UCSD-AML1 (cell line): ENCODE data around the gene MCEE.
"Not testable (repeated sequence)": the region's sequence is repeated elsewhere in the genome, so short reads cannot be mapped to it uniquely, and the experiment has no call there.

Experiments
- DNase-seq: peaks from one replicate; lab custom pipeline; 2025; ENCODE audit not compliant: unreplicated experiment; lab: John Stamatoyannopoulos, UW

Gene MCEE

GRCh38 chr2:71129114-71129901 lies 721 bp downstream of the MCEE start:
- no peak for DNase-seq

DNA sequence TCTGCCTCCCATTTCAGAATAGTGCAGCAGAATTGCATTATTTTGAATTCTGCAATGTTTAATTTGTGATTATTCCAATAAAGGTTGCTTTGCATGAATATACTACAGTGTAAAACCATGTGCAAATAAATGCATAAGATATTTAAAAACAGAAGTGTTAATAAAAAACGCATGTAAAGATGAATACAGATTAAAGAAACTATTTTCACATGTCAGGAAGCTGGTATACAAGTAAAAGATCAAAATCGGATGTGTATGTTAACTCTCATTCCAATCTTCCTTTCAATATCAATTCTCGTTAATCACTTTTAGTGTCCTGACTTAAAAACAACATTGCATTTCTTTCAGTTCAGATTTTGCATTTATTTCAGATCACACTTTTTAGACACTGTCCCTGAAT lies 3.1 kb downstream of the MCEE start:
- no peak for DNase-seq

DNA sequence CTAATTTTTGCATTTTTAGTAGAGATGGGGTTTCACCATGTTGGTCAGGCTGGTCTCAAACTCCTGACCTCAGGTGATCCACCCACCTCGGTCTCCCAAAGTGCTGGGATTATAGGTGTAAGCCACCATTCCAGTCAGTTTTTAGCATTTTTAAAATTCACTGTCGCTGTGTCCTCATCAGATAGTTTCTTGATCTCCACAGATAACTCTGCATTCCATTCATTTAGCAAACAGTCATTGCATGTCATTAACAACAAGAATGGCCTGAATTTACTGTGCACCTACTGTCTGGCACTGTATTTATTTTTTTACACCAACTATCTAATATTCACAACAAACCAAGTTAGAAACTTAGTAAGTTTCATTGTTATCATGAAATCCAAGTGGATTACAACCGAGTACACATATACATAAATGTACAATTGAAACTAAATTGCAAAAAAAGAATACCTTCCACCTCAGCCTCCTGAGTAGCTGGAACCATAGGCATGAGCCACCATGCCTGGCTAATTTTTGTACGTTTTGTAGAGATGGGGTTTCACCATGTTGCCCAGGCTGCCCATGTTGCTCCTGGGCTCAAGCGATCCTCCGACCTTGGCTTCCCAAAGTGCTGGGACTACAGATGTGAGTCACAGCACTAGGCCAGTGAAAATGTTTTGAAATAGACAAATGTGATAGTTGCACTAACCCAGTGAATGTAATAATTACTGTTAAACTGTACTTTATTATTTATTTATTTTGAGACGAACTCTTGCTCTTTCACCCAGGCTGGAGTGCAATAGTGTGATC lies 4.3 kb downstream of the MCEE start:
- DNase-seq: no peak

DNA sequence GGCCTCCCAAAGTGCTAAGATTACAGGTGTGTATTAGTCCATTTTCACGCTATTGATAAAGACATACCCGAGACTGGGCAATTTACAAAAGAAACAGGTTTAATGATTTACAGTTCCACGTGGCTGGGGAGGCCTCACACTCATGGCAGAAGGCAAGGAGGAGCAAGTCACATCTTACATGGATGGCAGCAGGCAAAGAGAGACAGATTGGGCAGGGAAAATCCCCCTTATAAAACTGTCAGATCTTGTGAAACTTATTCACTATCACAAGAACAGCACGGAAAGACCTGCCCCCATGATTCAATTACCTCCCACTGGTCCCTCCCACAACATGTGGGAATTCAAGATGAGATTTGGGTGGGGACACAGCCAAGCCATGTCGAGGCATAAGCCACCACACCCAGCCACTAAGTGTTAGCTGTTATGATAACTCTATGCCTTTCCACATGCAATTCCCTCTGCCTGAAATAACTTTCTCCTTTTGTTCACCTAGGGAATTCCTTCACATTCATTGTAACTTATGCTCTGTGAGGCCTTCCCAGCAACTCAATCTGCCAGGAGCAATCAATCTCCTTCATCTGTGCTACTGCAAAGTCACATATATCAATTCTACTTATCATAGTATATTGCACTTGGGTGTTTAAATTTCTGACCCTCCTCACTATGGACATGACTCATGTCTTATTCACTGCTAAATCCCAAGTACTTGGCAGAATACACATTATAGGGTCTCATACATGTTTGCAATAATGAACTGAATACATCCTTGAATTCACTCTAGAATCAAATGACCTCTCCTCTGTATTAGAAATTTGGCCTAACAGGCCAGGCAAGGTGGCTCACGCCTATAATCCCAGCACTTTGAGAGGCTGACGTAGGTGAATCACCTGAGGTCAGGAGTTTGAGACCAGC lies 7.4 kb downstream of the MCEE start:
- DNase-seq: no peak

DNA sequence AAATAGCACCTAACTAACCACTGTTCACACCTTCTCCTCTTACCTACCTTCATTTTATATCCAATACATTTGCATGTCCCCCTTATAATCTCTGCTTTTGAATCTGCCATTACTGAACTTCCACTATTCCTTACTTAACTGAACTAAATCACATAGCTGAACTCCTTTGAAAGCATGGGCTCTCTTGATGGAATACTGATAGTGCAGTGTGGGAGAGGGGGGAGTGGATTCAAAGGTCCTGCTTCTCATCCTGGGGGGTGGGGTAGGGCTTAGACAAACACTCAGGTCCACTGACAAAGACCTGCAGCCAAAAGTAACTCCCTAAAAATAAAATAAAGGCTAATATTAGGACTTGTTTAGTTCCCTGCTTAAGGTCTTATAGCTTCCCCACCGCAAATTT lies 8.6 kb downstream of the MCEE start:
- no peak for DNase-seq

DNA sequence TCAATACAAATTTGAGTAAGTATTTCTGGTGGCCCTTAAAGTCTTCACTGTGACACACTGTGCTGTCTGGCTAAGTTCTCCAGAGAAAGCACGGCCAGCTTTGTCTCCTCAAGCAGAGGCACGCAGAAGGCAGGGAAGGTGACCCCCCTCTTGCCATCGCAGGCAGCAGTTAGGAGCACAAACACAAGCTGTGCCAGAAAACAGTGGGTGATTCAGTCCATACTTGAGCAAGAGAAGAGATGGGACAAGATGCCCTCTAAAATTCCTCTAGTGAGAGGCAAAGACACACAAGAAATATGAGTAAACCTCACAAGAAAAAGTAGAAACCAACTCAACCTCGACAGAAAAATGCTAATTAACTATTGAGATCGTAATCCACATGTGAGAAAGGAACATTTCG lies 9.8 kb downstream of the MCEE start:
- no peak for DNase-seq

DNA sequence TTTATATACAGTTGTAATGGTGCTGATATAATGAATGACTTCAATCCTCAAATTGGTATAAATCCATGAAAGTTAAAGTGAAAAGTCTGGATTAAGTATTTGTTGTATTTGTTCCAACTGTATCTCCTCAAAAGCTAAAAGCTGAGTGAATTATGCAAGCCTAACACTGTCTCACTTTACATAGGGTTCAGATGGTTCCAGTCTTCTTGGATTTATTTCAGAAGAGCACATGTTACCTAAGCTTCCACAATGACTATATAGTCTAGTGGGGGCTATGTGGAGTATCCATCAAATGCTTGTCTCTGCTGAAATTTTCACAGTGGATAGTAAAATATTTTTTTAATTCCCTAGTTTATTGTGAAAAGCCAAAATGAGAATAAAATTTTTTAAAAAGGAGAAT lies 13.0 kb downstream of the MCEE start:
- DNase-seq: no peak

DNA sequence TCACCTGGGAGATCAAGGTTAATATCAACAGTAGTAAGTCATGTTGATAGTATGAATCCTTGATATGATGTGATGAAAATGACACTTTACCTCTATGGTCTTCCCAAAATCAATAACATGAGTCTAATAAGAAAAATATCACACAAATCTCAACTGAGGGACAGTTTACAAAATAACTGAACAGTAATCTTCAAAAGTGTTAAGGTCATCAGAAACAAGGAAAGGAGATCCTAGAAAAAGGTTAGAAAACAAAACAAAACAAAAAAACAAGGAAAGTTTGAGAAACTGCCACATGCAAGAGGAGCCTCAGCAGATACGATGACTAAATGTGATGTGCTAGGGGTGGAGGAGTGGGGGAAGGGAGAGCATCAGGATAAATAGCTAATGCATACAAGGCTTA lies 16.2 kb downstream of the MCEE start:
- no peak for DNase-seq

GRCh38 chr2:71108091-71108490 lies 21.9 kb downstream of the MCEE start:
- DNase-seq: no peak

DNA sequence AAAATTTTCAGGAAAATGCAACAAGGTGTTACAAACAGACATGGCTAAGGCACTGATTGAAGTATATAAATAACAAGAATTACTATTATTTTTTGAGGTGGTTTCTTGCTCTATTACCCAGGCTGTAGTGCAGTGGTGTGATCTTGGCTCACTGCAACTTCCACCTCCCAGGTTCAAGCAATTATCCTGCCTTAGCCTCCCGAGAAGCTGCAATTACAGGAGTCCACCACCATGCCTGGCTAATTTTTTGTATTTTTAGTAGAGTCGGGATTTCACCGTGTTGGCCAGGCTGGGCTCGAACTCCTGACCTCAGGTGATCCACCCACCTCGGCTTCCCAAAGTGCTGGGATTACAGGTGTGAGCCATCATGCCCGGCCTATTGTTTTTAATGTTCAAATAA lies 23.6 kb downstream of the MCEE start:
- not testable (repeated sequence) for DNase-seq

DNA sequence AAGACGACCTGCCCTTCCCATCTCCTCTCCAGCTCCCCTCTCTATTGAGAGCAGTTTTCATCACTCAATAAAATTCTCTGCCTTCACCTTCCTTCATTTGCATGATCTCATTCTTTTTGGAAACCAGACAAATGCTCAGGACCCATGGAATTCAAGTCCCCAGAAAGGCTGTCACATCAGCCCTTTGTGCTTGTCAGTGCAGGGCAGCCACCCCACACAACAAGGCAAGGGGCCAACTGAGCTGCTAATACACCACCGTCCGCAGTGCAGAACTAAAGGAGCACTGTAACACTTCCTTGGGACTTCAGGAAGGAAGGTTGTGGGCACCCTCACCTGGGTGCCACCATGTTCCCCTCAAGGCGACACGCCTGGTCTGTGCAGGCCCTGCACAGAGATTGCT lies 26.2 kb downstream of the MCEE start:
- DNase-seq: no peak

DNA sequence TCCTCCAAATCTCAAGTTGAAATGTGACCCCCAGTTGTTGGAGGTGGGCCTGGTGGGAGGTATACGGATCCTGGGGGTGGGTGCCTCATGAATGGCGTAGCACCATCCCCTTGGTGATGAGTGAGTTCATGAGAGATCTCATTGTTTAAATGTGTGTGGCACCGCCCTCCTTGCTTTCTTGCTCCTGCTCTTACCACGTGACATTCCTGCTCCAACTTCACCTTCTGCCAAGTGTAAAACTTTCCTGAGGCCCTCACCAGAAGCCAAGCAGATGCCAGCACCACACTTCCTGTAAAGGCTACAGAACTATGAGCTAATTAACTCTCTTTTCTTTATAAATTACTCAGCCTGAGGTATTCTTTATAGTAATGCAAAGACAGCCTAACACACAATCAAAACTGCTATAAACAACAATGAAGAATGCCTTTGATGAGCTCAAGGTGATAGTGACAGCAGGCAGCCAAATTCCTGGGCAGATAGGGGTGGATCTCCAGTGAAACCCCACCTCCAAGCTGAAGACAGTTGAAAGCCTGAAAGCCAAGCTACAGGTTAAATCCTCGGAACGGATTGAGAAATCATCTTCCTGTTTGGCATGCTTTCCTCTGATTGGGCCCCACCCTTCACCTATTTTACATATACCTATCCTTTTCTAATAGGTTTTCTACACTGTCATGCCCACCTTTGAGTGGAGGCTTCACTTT lies 26.9 kb downstream of the MCEE start:
- no peak for DNase-seq

DNA sequence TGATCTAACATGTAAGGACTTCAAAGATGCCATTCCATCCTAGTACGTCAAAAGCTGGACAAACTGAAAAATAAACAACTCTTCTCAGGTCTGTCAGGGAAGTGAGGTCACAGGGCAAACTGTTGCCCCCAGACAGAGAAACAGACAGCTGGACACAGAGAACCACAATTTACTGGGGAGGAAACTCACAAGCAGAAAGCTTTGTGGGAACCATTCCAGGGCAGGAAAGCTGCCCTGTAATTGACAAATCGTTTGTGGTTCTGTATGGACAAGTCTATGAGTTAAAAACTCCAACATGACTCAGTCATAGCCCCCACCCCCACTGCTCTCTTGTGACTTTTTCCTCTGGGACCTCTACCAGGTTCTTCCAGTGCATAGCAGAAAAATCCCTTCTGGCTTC lies 28.4 kb downstream of the MCEE start:
- DNase-seq: no peak

GRCh38 chr2:71100195-71100964 lies 29.6 kb downstream of the MCEE start:
- DNase-seq: peak; percentile 48

DNA sequence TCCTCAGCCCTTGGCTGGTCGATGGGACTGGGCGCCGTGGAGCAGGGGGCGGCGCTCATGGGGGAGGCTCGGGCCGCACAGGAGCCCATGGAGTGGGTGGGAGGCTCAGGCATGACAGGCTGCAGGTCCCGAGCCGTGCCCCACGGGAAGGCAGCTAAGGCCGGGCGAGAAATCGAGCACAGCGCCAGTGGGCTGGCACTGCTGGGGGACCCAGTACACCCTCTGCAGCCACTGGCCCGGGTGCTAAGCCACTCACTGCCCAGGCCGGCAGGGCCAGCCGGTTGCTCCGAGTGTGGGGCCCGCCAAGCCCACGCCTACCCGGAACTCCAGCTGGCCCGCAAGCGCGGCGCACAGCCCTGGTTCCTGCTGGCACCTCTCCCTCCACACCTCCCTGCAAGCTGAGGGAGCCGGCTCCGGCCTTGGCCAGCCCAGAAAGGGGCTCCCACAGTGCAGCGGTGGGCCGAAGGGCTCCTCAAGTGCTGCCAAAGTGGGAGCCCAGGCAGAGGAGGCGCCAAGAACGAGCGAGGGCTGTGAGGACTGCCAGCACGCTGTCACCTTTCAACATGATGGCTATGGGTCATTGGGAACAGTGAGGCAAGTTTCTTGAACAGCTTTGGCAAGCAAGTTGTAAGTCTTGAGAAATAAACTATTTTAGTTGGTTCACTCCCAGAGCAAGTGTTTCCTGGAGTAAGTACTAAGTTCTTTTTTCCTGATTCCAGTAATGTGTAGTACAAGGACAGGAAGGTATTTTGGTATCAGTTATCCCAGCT lies 37.4 kb downstream of the MCEE start:
- not testable (repeated sequence) for DNase-seq

DNA sequence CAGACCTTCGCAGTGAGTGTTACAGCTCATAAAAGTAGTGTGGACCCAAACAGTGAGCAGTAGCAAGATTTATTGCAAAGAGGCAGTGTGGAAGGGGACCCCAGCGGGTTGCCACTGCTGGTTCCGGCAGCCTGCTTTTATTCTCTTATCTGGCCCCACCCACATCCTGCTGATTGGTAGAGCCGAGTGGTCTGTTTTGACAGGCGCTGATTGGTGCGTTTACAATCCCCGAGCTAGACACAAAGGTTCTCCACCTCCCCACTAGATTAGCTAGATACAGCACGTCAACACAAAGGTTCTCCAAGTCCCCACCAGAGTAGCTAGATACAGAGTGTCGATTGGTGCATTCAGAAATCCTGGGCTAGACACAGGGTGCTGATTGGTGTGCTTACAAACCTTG lies 38.2 kb downstream of the MCEE start:
- not testable (repeated sequence) for DNase-seq

GRCh38 chr2:71089475-71089874 lies 40.6 kb downstream of the MCEE start:
- not testable (repeated sequence) for DNase-seq

GRCh38 chr2:71085325-71086003 lies 44.6 kb downstream of the MCEE start:
- not testable (repeated sequence) for DNase-seq
